ENCODE results near the gene HAVCR1.
"Not testable (repeated sequence)": the region's sequence is repeated elsewhere in the genome, so short reads cannot be mapped to it uniquely, and the experiment has no call there.

Gene HAVCR1

DNA sequence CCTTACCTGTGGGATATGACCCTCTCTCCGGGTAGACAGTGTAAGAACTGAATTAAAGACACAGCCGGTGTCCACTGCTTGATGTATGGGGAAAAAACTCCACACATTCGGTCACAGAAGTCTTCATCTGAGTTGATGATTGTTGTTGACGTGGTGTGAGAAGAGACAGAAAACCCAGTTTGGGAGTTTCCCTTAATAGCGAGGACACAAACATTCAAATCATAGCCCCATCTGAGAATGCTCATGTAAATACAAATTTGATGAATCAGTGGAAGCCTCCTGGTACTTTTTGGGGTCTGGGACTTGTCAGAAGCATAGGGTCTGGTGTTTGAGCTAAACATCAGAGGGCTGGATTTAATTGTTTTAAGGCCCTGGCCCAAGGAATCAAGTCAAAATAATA, 11.0 kb downstream of the HAVCR1 start:
- no peak for DNase-seq

- DNase-seq, result not testable (repeated sequence)
Measured at GRCh38 chr5:157047016-157047415, 11.9 kb downstream of the HAVCR1 start.

- no peak for DNase-seq
Measured at GRCh38 chr5:157046041-157046440, 12.9 kb downstream of the HAVCR1 start.

DNA sequence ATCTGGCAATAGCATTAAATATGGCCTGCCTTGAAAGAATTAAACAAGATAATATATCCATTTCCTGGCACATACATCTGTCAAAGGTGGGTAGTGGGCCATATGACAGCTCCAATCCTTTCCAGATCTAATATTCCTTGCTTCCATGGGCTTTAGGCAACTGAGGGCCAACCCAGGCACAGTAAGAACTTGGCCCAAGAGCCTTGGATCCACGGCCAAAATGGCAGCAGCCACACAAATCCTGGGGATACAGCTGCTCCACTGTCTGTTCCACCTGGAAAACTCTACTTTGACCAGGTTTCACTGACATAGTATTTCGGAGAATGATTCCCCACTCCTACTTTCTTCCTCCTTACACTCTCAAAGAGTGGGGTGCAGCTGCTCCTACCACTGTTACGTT, 13.3 kb downstream of the HAVCR1 start:
- no peak for DNase-seq

- DNase-seq, result no peak
Measured at GRCh38 chr5:157038568-157039187, 20.2 kb downstream of the HAVCR1 start.

DNA sequence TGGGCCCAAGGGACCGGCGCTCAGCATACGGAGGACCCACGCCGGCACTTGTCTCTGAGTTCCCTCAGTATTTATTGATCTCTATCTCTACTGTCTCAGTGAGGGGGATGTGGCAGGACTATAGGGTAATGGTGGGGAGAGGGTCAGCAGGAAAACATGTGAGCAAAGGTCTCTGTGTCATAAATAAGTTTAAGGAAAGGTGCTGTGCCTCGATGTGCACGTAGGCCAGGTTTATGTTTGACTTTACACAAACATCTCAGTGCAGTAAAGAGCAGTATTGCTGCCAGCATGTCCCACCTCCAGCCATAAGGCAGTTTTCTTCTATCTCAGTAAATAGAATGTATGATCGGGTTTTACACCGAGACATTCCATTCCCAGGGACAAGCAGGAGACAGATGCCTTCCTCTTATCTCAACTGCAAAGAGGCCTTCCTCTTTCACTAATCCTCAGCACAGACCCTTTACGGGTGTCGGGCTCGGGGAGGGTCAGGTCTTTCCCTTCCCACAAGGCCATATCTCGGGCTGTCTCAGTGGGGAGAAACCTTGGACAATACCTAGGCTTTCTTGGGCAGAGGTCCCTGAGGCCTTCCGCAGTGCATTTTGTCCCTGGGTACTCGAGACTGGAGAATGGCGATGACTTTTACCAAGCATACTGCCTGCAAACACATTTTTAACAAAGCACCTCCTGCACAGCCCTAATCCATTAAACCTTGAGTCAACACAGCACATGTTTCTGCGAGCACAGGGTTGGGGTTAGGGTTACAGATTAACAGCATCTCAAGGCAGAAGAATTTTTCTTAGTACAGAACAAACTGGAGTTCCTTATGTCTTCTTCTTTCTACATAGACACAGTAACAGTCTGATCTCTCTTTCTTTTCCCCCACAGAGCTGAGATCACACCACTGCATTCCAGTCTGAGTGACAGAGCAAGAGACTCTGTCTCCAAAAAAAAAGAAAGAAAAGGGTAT, 24.5 kb downstream of the HAVCR1 start:
- DNase-seq, result not testable (repeated sequence)

DNA sequence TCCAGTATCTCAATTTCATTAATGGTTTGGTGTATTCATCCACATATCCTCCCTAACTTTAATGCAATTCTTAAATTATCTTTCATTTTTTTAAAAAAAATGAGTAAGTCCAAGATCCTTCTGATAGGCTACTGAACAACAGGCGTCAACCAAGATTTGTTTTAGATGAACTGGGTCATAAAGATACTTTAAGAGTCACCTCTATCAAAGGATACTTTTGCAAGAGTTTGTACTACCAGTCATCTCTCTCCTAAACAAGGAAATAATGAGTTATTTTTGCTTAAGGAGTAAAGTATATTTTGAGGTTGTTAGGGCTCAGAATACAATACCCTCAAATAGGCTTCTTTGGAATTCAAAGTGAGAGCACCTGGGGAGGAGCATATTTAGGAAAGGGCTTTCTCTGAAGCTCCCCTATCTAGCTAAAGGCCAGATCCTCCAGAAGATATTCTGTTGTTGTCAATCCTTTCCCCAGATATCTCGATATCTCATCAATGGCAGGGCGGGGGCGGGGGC, 25.8 kb downstream of the HAVCR1 start:
- DNase-seq, result no peak

DNA sequence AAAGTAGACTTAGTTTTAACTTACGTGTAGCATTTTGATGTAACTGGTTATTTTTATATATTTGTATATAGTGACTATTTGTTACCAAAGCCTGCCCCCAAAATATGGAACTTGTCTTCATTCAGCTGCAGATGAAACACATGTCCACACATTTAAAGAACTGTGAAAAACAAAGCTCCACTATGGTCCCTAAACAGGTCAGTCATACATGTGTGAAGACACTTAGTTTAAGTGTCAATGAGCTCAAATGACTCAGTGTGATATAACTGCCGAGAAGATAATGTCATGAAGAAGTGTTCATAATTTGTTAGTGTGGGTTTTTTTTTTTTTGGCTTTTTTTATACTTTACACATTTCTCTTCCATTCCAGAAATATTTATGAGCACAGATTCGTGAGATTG, 28.2 kb downstream of the HAVCR1 start:
- DNase-seq, result no peak

- no peak for DNase-seq
Measured at GRCh38 chr5:157029457-157029856, 29.5 kb downstream of the HAVCR1 start.

GRCh38 chr5:157027663-157028062, 31.3 kb downstream of the HAVCR1 start:
- DNase-seq, result not testable (repeated sequence)

DNA sequence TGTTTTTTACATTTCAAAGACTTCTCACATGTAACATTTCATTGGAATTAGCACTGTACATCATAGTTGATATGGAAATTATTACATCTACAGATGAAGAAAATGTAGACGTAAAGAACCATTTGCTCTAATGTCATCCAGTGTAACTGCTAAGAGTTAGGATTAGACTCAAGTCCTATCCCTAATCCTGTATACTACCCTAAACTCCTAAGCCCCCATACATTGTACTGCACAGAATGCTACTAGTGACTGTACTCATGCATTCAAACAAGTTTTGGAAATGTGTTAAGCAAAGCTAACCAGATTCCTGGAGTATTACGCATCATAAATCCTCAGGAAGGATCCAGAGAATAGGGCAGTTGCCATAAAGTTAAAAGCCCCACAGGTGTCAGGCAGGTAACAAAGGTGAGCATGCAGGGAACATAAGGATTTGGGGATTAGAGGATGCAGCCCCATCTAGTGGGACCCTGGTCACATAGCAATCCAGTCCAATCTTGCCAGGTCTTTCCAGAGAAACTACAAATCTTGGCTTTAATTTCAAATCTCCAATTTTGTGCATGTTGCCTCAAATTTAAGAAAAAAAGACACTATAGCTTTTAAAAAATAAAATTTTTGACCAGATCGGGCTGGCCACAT, 32.0 kb downstream of the HAVCR1 start:
- DNase-seq, result no peak

DNA sequence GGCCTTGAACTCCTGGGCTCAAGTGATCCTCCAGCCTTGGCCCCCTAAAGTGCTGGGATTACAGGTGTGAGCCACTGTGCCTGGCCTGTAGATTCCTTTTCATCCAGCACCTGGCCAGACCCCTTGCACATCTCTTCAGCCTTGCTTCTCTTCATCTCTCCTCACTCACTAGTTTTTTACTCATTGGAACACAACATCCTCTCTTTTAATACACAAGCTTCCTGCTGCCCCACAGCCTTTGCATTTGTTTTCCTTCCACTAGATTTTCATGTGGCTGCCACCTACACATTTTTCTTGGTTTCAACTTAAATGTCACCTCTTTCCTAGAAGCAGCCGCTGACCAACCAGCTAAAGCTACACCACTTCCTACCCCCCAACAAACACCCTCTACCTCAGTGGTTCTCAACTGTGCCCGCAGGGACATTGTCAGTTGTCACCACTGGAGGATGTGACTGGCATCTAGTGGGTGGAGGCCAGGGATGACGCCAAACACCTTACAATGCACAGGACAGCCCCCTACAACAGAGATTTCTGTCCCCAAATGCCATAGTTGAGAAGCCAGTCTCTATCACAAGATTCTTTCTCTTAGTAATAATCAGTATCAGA, 33.7 kb downstream of the HAVCR1 start:
- peak; percentile 41 for DNase-seq

- DNase-seq, result no peak
Measured at GRCh38 chr5:157024208-157024959, 34.5 kb downstream of the HAVCR1 start.

DNA sequence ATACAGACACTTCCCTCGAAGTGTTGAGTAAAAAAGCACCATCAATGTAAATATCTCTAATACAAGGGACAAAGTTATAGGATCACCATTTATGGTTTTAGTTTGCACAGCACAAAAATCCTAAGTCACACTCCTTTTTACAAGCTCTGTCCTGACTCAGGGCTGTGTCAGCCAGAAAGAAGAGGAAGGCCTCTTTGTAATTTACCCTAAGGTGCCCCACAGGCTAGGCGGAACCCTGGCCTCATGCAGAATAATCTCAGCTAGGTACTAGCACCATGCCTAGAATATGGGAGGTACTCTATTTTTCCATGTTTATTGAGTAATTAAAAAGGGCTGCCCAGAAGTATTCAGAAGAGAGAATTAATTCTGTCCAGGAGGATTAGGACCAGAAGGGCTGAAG, 36.9 kb downstream of the HAVCR1 start:
- no peak for DNase-seq

DNA sequence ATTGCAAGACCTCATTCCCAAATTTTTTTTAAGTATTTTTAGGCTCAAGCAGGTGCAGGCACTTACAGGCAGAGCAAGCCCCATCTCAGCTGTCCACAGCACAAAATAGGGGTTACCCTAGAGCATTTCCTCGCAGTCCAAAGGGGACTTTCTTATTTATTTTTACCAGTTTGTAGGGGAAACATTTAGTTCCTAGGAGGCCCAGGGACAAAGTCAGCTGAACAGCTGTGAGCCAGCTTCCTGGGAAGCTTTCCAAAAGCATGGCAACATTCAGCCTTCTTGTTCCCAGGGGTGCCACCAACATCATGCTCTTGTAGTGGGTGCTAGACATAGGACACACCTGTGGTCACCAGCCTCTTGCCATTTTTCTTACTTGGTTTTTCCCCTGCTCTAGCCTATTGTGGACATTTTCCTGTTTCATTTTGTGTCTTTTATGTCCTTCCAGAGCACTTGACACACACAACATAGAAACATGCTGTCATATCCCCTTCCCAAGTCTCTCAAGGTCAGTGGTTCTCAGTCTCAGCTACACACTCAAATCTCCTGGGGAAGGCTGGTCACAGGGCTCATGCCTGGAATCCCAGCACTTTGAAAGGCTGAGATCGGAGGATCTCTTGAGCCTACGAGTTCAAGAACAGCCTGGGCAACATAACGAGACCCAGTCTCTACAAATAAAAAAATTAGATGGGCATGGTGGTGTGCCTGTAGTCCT, 38.2 kb downstream of the HAVCR1 start:
- no peak for DNase-seq

DNA sequence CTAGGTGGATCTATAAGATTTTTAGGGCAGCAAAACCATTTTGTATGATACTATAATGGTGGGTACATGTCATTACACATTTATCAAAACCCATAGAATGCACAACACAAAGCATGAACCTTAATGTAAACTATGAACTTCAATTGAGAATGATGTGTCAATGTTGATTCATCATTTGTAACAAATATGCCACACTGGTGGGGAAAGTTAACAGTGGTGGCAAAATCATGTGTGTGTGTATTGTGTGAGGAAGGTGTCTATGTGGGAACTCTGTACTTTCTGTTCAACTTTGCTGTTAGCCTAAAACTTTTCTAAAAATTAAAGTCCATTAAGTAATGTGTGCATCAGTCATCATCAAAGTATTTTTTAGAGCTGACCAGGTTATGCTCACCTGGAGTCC, 38.9 kb downstream of the HAVCR1 start:
- no peak for DNase-seq

DNA sequence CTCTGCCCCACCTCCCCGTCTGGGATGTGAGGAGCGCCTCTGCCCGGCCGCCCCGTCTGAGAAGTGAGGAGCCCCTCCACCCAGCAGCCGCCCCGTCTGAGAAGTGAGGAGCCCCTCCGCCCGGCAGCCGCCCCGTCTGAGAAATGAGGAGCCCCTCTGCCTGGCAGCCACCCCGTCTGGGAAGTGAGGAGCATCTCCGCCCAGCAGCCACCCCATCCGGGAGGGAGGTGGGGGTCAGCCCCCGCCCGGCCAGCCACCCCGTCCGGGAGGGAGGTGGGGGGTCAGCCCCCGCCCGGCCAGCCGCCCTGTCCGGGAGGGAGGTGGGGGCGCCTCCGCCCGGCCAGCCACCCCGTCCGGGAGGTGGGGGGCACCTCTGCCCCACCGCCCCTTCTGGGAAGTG, 44.8 kb downstream of the HAVCR1 start:
- not testable (repeated sequence) for DNase-seq

- no peak for DNase-seq
Measured at GRCh38 chr5:157006262-157006661, 52.7 kb downstream of the HAVCR1 start.

DNA sequence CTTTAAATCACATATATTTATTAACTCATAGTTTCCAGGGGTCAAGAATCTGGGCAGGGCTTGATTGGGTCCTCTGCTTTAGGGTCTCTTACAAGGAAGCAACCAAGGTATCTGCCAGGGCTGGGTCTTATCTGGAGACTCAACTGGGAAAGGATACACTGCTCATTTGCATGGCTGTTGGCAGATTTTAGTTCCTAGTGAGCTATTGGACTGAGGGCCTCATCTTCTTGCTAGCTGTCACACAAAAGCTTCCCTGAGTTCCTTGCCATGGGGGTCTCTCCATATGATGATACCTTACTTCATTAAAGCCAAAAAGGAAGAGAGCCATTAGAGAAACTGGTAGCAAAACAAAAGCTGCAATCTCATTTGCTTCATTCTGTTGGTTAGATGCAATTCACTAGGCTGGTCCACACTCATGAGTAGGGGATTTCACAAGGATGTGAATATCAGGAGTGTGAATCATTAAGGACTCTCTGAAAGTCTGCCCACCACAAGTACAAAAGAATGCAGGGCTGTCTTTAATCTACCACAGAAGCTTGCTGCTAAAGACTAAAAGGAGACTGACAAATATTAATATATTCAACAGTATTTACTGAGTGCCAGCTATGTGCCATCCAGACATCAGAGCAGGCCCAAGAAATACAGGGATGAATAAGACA, 53.9 kb downstream of the HAVCR1 start:
- no peak for DNase-seq

DNA sequence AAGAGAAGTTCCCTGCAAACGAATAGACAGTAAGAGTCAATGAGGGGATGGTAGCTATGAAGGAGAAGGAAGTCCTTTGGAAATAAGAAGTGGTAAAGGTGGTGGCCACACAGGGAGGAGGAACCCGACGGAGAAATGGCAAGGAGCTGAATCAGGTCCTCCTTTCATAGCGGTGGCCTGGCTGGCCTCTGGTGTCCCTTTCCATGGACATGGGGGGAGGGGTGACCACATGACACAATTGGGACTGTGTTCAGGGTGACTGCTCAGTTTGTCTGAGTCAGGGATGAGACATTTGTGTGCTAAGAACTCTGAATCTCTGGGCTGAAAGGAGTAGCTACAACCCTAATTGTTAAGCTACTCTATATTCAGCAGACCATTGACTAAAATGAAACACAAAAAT, 67.2 kb downstream of the HAVCR1 start:
- DNase-seq, result no peak

GRCh38 chr5:156984064-156984463, 74.9 kb downstream of the HAVCR1 start:
- no peak for DNase-seq
